ENCODE measurements around the gene CORO7.
A peak's percentile ranks its signal among the peaks of the same experiment; 100 is the strongest.

The CORO7 gene

DNA sequence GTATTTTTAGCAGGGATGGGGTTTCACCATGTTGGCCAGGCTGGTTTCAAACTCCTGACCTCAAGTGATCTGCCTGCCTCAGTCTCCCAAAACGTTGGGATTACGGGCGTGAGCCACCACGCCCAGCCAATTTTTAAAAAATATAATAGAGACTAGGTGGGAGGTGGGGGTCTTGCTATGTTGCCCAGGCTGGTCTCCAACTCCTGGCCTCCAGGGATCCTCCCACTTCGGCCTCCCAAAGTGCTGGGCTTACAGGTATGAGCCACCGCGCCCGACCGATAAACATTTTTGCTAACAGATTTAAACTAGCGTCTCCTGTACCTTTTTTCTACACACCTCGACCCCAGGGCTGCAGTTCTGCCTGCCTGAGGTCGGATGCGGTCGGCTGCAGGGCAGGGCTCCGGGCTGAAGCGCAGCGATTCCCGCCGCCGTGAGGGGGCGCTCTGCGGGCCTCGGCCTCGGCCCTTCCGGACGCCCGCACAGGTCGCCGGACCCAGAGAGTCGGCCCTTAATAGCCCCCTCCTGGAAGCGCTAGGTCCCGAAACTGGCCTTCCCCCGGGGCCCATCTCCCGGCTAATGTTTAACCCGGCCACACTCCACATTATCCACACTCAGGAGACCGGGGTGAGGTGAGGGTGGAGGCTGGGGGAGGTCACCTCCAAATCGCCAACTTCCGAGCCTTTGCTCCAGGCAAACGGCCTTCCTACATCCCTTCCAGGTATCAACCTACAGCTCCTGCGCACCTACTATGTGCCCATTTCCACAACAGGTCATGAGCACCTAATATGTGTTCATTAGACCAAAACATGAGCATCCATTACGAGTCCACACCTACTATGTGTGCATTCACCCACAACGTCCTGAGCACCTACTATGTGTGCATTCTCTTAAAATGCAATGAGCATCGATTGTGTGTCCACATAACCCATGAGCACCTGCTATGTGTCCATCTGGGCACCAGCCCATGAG is 102.5 kb downstream of the CORO7 start:
- no peak for DNase-seq (ENCODE audit: low read depth in 2 of 3, low spot score in 2 of 3)

DNA sequence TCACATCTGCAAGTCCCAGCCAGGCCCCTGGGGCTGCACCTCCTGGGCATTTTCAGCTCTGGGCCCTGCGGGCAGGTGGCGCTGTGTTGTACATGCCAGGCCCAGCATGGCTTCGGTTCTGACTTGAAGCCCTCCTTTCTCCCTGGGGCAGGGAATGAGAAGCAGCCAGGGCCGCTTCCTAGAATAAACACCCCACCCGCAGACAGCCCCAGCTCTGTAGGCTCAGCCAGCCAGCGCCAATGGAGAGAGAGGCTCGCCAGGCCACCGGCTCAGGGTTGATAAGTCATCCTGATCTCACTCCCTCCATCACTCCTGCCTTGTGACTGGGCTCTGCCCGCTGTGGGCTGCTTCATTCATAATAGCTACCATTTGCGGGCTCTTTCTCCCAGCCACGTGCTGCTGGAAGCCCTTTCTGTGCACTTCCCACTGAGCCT is 106.5 kb downstream of the CORO7 start:
- DNase-seq (ENCODE audit: low read depth in 2 of 3, low spot score in 2 of 3) = no peak

DNA sequence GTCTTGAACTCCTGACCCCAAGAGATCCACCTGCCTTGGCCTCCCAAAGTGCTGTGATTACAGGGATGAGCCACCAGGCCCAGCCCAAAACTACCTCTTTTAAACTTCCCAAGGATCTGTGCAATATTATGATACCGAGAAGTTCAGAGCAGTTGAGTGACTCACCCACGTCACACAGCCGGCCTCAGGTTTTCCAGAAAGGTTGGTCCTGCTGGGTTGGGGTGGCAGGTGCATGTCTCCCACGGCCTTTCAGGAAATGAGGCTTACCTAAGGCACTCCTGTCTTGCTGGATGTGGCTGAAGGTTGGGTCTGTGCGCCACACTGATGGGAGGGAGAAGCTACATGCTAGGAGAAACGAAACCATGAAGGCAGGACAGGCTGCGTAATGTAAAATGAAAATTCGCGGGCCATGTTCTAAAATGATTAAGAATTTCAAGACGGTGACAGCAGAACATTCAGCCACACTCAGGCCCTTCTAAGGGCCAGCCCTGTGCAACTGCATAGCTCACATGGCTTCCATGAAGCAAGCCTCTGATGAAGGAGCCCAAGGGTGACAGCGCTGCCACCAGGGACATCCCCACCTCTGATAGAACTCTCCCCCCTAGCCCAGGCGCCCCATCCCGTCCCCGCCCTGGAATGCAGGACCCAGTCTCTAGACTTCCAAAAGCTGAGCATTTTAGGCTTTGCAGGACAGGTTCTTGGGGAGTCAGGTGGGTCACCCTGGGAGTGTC is 107.1 kb downstream of the CORO7 start:
- no peak for DNase-seq (ENCODE audit: low read depth in 2 of 3, low spot score in 2 of 3)

DNA sequence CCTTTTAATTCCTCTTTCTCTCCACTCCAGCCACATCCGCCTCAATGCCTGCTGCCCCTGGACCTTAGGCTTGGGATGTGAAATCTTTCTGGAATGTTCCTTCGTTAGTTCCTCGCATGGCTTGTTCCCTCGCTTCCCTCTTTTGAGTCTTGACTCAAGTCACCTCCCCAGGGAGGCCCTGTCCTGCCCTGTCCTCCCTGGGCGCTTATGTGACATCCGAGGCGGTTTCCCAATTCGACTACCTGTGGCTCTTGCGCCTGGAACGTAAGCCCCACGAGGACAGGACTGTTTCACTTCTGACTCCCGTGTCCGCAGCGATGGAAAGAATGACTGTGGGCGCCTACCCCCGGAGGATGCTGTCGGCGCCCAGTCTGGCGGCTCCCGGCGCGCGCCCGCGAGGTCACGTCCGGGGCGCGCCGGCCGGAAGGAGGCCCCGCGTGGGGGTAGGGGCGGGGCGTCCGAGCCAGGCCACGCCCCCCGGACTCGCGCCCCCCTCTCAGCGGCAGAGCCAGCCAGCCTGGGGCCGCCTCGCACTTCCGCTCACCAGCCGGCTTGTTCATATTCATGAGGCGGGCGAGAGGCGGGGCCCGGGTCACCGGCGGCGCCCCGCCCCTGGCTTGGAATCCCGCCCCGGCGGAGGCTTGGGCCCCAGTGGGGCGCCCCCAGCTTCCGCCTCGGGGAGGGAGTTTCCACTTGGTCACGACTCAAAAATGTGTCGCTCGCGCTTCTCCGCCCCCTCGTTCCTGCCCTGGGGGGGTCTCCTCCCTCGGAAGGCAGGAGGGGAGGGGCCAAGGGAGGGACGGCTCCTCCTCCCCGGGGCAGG is 109.0 kb downstream of the CORO7 start:
- peak; percentile 76 to 91 (median 87) for DNase-seq (ENCODE audit: low read depth in 2 of 3, low spot score in 2 of 3)

DNA sequence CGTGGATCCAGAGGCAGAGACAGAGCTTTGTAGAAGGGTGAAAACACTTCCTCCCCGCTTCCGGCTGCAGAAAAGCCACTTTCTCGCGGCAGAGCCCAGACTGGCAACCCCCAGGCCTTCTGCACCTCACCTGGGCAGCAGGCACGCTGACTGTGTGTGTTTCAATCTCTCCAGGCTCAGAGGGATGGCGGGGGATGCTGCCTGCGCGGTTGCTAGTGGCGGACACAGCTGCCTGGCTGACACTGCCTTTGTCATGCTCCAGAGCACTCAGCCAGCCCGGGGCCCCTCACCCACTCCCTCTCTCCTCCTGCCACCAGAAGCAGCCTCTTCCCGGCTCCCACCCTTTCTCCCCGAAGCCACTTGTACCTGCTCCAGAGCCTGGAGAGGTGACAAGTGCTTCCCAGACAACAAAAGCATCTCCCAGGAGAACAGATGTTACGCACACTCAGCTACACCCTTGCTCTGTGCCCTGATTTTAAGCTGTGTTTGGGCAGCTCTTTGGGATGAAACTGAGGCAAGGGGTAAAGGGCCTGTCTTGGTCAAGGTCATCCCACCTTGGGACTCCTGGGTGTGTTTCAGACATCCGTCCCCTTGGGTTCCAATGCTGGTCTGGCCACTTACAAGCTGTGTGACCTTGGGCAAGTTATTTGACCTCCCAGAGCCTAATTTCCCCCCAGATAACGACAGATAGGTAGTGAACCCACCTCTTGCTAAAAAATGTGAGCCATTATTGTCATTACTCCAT is 109.8 kb downstream of the CORO7 start:
- no peak for DNase-seq (ENCODE audit: low read depth in 2 of 3, low spot score in 2 of 3)
